ENCODE data around the gene KLHL7. TPM values are rescaled to one million over a fixed set of nuclear protein-coding genes. Genes with fewer than 3 reads are reported as not detected.

The KLHL7 gene
- total RNA-seq, 4 donors from 2014 or later, result 9.2 to 27.4 (median 25.3) TPM

DNA sequence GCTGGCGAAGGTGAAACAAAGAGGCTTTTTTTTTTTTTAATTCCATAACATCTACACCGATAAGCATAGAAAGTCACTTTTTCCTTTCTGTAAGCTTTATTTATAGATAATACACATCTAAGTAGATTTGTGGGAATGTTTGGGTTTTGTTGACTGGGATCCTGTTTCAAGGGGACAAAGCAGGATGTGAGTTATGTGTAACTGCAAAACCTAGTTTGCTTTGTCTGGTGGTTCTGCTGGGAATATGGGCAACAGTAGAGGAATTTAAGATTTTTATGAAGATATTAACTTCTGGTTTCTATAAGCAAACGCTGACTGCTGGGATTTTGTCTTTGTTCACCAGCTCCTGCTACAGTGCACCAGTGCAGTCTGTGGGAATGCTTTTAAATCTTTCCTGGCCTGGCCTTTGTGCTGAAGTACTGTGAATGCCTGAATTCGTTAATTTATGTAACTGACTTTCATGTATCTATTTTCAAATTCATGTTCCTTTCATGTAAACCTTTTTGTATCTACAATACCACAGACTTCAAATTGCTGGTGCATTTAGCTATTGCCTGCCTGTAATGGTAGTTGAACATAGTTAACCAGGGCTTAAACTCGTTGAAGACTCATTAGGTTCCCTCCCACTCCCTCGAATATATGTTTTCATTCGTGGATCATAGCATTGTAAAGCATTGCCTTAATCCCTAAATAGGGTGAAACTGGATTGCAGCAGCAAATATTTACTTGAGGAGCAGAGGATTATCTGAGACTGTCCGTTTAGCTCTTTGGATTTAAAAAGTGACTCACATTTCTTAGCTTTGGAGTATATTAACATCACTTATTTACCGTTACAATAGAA is 1.5 kb downstream of the KLHL7 start:
- Histone ChIP-seq H3K4me1 (peaks cover 5 to 33% (median 17%) of the 10 kb centered on the region in 4 donors), H3K27me3 (no peaks in the 10 kb centered on the region), H3K27ac (peak overlapping the region in 3 of 4 donors; percentile 90 to 99 (median 94)), H3K9me3 (no peaks in the 10 kb centered on the region), H3K4me3 (peak overlapping the region in 3 of 4 donors; percentile 84 to 94 (median 93)), H3K36me3 (no peaks in the 10 kb centered on the region)
- 34 to 36% methylated on average over 8 to 9 of the region's 9 CpGs for WGBS, 2 donors (ENCODE audit: low coverage in 1 of 2)
- in situ Hi-C loops (cut with MboI; ENCODE audit: low pct_ligation_motif_present in 1 of 4, low pct_unique_long_range_greater_than_20kb in 1 of 4, low sequenced_read_pairs in 3 of 4) (loop anchor here in 2 of 4 donors (10.0 kb wide), 2 partner anchors 78 to 168 kb away; partner anchors contain the start of gene NUP42 (in 2 of the 2)), intact Hi-C loops (cut with DNase I; ENCODE audit: low total_unique reads) (loop anchor here (5.0 kb wide), 1 partner anchor 75 kb away; the partner anchor contains the start of gene NUP42)
- no peak for DNase-seq
- TF ChIP-seq, protein P1, sequence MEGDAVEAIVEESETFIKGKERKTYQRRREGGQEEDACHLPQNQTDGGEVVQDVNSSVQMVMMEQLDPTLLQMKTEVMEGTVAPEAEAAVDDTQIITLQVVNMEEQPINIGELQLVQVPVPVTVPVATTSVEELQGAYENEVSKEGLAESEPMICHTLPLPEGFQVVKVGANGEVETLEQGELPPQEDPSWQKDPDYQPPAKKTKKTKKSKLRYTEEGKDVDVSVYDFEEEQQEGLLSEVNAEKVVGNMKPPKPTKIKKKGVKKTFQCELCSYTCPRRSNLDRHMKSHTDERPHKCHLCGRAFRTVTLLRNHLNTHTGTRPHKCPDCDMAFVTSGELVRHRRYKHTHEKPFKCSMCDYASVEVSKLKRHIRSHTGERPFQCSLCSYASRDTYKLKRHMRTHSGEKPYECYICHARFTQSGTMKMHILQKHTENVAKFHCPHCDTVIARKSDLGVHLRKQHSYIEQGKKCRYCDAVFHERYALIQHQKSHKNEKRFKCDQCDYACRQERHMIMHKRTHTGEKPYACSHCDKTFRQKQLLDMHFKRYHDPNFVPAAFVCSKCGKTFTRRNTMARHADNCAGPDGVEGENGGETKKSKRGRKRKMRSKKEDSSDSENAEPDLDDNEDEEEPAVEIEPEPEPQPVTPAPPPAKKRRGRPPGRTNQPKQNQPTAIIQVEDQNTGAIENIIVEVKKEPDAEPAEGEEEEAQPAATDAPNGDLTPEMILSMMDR (IDR thresholded peaks at IDR 0.05), result no peak
- TF ChIP-seq POLR2AphosphoS5 (IDR thresholded peaks at IDR 0.05) (no peak), EP300 (IDR thresholded peaks at IDR 0.05; ENCODE audit: low read depth) (no peak), POLR2A (IDR thresholded peaks at IDR 0.05) (no peak)

- TF ChIP-seq POLR2AphosphoS5 (IDR thresholded peaks at IDR 0.05) (no peak), EP300 (IDR thresholded peaks at IDR 0.05; ENCODE audit: low read depth) (no peak)
- TF ChIP-seq, protein P1 (IDR thresholded peaks at IDR 0.05), result no peak
- Histone ChIP-seq H3K4me1 (peaks cover 5 to 33% (median 17%) of the 10 kb centered on the region in 4 donors), H3K27ac (no peak overlapping the region), H3K9me3 (no peaks in the 10 kb centered on the region), H3K27me3 (no peaks in the 10 kb centered on the region), H3K4me3 (no peak overlapping the region), H3K36me3 (no peaks in the 10 kb centered on the region)
- in situ Hi-C loops (cut with MboI; ENCODE audit: low pct_ligation_motif_present in 1 of 4, low pct_unique_long_range_greater_than_20kb in 1 of 4, low sequenced_read_pairs in 3 of 4), result loop anchor here in 2 of 4 donors (10.0 kb wide), 2 partner anchors 77 to 167 kb away; partner anchors contain the start of gene NUP42 (in 2 of the 2)
- intact Hi-C loops (cut with DNase I; ENCODE audit: low total_unique reads), result loop anchor here (5.0 kb wide), 1 partner anchor 75 kb away; the partner anchor contains the start of gene NUP42
- 68 to 73% methylated on average over 2 of the region's 2 CpGs for WGBS, 2 donors (ENCODE audit: low coverage in 1 of 2)
- no peak for DNase-seq
These were observed 2.2 kb downstream of the KLHL7 start for GRCh38 chr7:23107781-23108180.

DNA sequence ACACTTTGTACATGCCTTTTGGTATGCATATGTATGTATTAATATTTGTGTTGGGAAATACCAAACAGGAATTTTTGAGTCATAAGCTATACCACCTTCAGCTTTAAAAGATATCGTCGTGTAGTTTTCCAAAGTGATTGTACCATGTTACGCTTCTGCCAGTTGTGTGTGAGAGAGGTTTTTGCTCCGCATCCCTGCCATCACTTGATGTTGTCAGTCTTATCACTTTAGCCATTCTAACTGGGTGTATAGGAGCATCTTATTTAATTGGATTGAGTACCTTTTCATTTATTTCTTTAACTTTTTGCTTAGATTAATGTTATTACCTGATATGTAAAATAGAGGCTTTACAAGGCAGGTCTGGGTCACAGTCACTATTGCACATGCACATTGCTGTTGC is 3.4 kb downstream of the KLHL7 start:
- TF ChIP-seq, protein P1 (IDR thresholded peaks at IDR 0.05), result no peak
- TF ChIP-seq POLR2AphosphoS5 (IDR thresholded peaks at IDR 0.05), result no peak
- no peak for TF ChIP-seq POLR2A (IDR thresholded peaks at IDR 0.05)
- no peak for TF ChIP-seq EP300 (IDR thresholded peaks at IDR 0.05; ENCODE audit: low read depth)
- 87 to 90% methylated on average over 4 of the region's 4 CpGs for WGBS, 2 donors (ENCODE audit: low coverage in 1 of 2)

DNA sequence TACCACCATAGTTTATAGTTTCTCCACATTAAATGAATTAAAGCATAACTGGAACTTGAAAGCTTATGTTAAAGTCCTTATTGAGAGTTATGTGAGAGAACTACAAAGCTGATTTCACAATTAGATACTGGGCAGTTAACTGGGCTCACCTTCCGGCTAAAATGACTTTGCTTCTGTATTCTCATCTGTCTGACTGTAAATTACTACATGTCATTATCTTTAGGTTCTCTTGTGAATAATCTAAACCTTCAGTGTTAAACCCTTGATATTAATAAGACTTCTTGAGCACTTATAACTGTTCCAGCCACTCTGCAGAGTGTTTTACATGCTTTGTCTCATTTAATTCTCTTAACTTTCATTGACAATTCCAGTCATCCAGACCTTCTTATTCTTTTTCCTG is 3.9 kb downstream of the KLHL7 start:
- no peak for TF ChIP-seq POLR2A (IDR thresholded peaks at IDR 0.05)
- intact Hi-C loops (cut with DNase I; ENCODE audit: low total_unique reads) (loop anchor here (5.0 kb wide), 1 partner anchor 73 kb away; the partner anchor contains the start of gene NUP42), in situ Hi-C loops (cut with MboI; ENCODE audit: low pct_ligation_motif_present in 1 of 4, low pct_unique_long_range_greater_than_20kb in 1 of 4, low sequenced_read_pairs in 3 of 4) (loop anchor here in 2 of 4 donors (10.0 kb wide), 2 partner anchors 75 to 165 kb away; partner anchors contain the start of gene NUP42 (in 2 of the 2))
- DNase-seq, result no peak
- no peaks in the 10 kb centered on the region for H3K9me3 ChIP-seq
- H3K36me3 ChIP-seq, result no peaks in the 10 kb centered on the region
- no peak overlapping the region for H3K27ac ChIP-seq
- no peak overlapping the region for H3K4me3 ChIP-seq
- 92 to 100% methylated on average over 1 of the region's 1 CpG for WGBS, 2 donors (ENCODE audit: low coverage in 1 of 2)
- peaks cover 5 to 39% (median 17%) of the 10 kb centered on the region in 4 donors for H3K4me1 ChIP-seq
- H3K27me3 ChIP-seq, result no peaks in the 10 kb centered on the region

More for the DNA sequence above, 3.4 kb downstream of the KLHL7 start:
- Histone ChIP-seq H3K27me3 (no peaks in the 10 kb centered on the region), H3K27ac (no peak overlapping the region), H3K9me3 (no peaks in the 10 kb centered on the region), H3K4me3 (no peak overlapping the region), H3K4me1 (peaks cover 5 to 34% (median 17%) of the 10 kb centered on the region in 4 donors), H3K36me3 (no peaks in the 10 kb centered on the region)
- intact Hi-C loops (cut with DNase I; ENCODE audit: low total_unique reads) (loop anchor here (5.0 kb wide), 1 partner anchor 73 kb away; the partner anchor contains the start of gene NUP42), in situ Hi-C loops (cut with MboI; ENCODE audit: low pct_ligation_motif_present in 1 of 4, low pct_unique_long_range_greater_than_20kb in 1 of 4, low sequenced_read_pairs in 3 of 4) (loop anchor here in 2 of 4 donors (10.0 kb wide), 2 partner anchors 76 to 166 kb away; partner anchors contain the start of gene NUP42 (in 2 of the 2))
- no peak for DNase-seq
